HL-60 (cell line): Measurements from ENCODE around the gene ARF1.

Experiments used
- CTCF ChIP-seq: IDR thresholded peaks from one replicate; pipeline ENCODE4 v1.5.1; 2011; ENCODE audit warnings: low read length, control low read depth, inconsistent platforms; ENCODE audit not compliant: insufficient read depth
- GABPA ChIP-seq: IDR thresholded peaks from 2 replicates; pipeline ENCODE4 v1.6.1; 2012; ENCODE audit warnings: low read depth
- POLR2AphosphoS5 ChIP-seq: IDR thresholded peaks from 2 replicates; pipeline ENCODE4 v1.6.1; 2012; ENCODE audit warnings: low read depth
- TF ChIP-seq, protein P1 (sequence below): IDR thresholded peaks from 2 replicates; pipeline ENCODE4 v1.6.1; 2012; ENCODE audit warnings: low read depth; ENCODE audit not compliant: insufficient replicate concordance

- TF ChIP-seq CTCF (no peak), POLR2AphosphoS5 (no peak), GABPA (no peak)
- TF ChIP-seq, protein P1, sequence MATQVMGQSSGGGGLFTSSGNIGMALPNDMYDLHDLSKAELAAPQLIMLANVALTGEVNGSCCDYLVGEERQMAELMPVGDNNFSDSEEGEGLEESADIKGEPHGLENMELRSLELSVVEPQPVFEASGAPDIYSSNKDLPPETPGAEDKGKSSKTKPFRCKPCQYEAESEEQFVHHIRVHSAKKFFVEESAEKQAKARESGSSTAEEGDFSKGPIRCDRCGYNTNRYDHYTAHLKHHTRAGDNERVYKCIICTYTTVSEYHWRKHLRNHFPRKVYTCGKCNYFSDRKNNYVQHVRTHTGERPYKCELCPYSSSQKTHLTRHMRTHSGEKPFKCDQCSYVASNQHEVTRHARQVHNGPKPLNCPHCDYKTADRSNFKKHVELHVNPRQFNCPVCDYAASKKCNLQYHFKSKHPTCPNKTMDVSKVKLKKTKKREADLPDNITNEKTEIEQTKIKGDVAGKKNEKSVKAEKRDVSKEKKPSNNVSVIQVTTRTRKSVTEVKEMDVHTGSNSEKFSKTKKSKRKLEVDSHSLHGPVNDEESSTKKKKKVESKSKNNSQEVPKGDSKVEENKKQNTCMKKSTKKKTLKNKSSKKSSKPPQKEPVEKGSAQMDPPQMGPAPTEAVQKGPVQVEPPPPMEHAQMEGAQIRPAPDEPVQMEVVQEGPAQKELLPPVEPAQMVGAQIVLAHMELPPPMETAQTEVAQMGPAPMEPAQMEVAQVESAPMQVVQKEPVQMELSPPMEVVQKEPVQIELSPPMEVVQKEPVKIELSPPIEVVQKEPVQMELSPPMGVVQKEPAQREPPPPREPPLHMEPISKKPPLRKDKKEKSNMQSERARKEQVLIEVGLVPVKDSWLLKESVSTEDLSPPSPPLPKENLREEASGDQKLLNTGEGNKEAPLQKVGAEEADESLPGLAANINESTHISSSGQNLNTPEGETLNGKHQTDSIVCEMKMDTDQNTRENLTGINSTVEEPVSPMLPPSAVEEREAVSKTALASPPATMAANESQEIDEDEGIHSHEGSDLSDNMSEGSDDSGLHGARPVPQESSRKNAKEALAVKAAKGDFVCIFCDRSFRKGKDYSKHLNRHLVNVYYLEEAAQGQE, result no peak
Observed at GRCh38 chr1:228039006-228039903, 43.3 kb upstream of the ARF1 start.
